ENCODE data around the gene BUB1B.

BUB1B gene

DNA sequence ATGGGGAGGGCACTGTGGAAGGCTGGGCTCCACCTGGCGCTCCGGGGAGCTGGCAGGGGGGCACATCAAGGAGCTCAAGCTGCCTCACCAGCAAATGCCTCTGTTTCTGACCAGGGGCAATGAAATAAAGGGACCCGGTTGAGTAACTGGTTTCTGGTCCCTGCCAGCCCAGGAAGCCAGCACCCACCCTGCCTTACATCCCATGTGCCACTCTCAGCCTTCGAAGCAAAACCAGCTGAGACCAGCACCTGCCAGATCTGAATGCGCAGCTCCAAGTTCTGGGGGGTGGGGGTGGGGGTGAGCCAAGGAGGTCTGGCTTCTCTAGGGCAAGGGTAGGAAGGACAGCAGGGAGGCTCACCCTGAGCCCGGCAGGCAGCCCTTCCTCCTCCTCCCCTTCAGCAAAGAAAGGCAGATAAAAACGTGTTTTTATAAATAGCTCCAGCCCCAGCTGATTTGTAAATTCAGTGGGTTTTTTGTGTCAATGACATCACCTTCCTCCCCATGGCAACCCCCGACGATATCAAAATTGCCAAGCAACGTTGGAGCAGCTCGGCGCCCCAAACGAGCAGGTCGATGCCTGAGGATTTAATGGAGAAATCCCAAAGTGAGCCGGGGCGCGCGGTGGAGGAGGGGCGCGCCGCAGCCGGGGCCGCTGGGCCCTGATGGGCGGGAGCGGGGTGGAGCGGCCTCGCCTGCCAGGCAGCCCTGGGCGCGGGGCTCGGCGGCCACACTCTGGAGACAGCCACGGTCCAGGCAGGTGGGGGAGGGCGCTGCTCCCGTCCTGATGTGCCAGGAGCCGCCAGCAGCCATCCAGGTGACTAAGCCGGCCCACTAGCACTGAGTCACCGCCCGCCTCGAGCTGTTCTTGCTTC is 77.9 kb downstream of the BUB1B start, which contains the start of gene PAK6:
PAK6 (plus strand) TSS at position 532 of the 872 bp plus-strand sequence. CDS start 25,723 bp downstream, outside the sequence.
- TF ChIP-seq CTCF (IDR thresholded peaks at IDR 0.05; ENCODE audit: low read depth, low read length, missing control alignments), result no peak
- DNase-seq (ENCODE audit: low read depth), result no peak
- no peak within 1 kb of the TSS for H3K4me3 ChIP-seq (ENCODE audit: low read depth, low read length)

DNA sequence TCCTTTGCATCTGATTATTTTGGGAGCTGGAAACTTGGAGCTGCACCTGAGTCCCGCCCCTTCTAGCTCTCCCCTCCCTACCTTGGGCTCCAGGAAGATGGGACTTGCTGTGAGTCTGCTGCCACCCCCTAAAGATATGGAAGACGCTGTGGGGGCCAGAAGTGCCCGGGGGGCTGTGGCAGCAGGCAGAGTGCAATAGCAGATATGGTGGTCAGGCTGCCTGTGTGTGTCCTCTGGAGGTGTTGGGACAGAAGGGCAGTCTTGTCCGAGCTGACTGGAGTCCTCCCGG is 78.5 kb downstream of the BUB1B start:
- H3K4me3 ChIP-seq (ENCODE audit: low read depth, low read length), result no peak overlapping the region
- no peak for TF ChIP-seq CTCF (IDR thresholded peaks at IDR 0.05; ENCODE audit: low read depth, low read length, missing control alignments)

DNA sequence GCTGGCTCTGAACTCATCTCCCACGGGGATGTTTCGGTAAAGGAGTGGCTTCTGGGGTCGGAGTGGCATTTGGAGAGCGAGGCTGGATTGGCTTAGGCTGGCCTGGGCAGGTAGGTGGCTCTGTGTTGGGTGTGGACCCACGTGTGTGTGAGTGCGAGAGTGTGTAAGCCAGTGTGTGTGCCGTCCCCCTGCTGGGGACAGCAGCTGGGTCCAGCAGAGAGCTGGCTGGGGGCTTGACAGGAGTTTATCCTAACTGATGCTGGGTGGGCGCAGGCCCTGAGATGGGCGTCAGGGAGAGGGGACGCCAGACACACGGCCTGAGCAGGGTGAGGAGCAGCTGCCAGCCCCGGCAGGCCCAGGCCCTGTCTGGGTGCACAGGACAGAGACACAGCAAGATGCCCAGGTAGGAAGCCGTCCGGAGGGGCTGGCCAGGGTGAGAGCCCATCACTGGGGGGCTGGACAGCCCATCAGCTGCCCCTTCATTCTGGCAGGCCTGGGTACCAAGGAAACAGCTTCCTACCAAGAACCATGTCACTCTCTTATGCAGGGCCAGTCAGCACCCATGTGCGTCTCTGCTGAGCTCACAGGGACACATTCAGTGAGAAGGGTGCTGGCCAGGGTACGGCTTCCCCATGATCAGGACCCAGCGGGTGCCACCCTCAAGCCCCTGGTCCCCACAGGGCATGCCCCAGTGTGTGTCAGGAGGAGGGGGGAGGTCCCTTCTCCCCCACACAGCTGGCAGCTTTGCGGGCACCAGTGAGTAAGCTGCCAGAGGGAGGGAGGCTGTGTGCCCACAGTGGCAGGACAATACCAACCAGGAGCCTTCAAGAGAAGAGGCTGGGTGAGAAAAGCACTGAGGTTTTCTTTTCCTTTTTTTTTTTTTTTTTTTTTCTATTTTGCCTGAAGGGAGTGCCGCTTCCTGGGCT is 79.1 kb downstream of the BUB1B start:
- no peak for TF ChIP-seq CTCF (IDR thresholded peaks at IDR 0.05; ENCODE audit: low read depth, low read length, missing control alignments)
- H3K4me3 ChIP-seq (ENCODE audit: low read depth, low read length), result no peak overlapping the region
- DNase-seq (ENCODE audit: low read depth), result no peak

More for the DNA sequence above, 78.5 kb downstream of the BUB1B start:
- no peak for DNase-seq (ENCODE audit: low read depth)

DNA sequence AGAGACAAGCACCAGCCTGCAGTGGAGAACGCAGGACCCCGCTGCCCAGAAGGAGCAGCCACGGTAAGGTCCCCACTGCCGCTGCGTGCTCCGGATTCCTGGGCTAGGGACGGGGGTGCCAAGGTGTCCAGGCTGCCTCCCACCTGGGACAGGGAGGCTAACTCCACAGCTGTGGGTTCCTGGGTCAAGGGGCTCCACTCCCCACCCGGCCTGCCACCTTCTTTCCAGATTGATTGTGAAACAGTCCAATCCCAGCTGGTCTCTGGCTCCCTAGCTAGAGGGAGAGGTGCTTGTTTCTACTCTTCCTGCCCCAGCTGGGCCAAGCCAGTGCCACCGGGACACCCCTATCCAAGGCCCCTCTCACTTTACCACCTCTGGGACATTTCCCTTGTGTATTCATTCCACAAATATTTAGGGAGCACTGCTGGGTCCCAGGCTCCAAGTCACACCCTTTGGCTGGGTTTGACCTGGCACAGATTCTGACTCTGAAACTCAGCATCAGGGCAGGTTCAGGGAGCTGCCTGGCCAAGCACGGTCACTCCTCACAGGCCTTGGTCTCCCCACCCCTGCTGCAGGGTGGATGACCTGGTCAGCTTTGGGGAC is 79.9 kb downstream of the BUB1B start:
- no peak for TF ChIP-seq CTCF (IDR thresholded peaks at IDR 0.05; ENCODE audit: low read depth, low read length, missing control alignments)
- DNase-seq (ENCODE audit: low read depth), result no peak
- no peak overlapping the region for H3K4me3 ChIP-seq (ENCODE audit: low read depth, low read length)

DNA sequence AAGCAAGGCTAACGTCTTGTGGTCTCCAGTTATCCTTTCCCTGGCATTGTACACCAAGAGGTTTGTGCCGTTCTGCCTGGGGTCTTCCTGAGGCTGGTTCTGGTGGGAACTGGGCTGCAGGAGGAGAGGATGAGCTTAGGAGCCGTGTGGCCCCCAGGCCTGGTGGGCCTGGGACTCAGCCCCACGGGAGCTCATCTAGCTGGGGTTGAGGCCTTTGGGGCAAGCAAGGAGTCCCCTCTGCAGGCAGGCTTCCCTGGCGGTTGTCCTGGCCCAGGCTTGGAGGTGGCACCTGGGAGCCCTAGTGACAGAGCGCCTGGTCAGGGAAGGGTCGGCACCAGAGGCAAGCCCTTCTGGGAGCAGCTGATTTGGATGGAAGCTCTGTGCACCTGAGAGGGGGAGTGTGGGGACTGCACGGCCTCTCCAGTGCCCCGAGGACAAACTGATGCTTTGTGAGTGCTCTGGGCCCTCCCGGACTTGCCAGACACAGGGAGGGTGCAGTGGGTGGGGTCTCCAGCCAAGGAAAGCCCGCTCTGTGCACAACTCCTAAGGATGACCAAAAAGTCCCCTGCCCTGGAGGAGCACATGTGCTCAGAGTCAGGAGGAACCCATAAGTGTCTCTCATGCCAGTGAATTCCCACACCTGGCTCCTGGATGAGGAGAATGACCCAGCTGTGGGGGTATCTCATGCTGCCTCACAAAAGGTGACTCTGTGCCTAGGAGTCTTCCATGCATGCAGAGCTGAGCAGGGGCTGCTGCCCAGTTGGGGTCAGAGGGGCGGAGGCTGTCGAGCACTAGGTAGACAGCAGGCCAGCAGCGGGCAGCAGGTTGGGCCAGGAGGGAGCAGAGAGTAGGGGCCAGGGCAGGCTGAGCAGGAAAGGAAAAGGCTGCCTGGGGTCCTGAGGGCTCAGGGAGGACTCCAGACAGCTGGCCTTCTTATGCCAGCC is 80.7 kb downstream of the BUB1B start:
- TF ChIP-seq CTCF (IDR thresholded peaks at IDR 0.05; ENCODE audit: low read depth, low read length, missing control alignments), result no peak
- DNase-seq (ENCODE audit: low read depth), result no peak
- H3K4me3 ChIP-seq (ENCODE audit: low read depth, low read length), result no peak overlapping the region

GRCh38 chr15:40242213-40242599 is 81.3 kb downstream of the BUB1B start:
- no peak overlapping the region for H3K4me3 ChIP-seq (ENCODE audit: low read depth, low read length)
- TF ChIP-seq CTCF (IDR thresholded peaks at IDR 0.05; ENCODE audit: low read depth, low read length, missing control alignments), result no peak
- no peak for DNase-seq (ENCODE audit: low read depth)

Data from GM12864 (cell line).